Left colon (tissue), 2 donors: ENCODE data around the gene DENND2A. TPM values are rescaled to one million over a fixed set of nuclear protein-coding genes. Genes with fewer than 3 reads are reported as not detected.
A peak's percentile ranks its signal among the peaks of the same experiment; 100 is the strongest.
"Not testable (repeated sequence)": the region's sequence is repeated elsewhere in the genome, so short reads cannot be mapped to it uniquely, and the experiment has no call there.

ENCODE experiments used
- ATAC-seq: fragments of 200-7000 bp; cut with Tn5 transposase; one replicate; pipeline ENCODE4 v1.9.1; 2020; ENCODE audit warnings: mild to moderate bottlenecking, moderate library complexity
- DNase-seq, 2 donors: peaks; one replicate each; pipeline ENCODE4 v3.0.0-alpha.2; 2020
- intact Hi-C, 2 donors: fragments of 100-400 bp; cut with DNase I in 1 of 2; cut with micrococcal nuclease in 1 of 2; formaldehyde crosslinking; loops; one replicate each; pipeline versions ENCODE4 v1.11.2 to v1.14.0; 2022; cut with DNase I, micrococcal nuclease
- total RNA-seq, 2 donors: library from RNA; stranded (reverse); fragmentation: NEBNext Ultra II Directional; extraction: Animal tissue kit (Norgen Biotek cat#: 25700); gene quantifications; one replicate each; pipeline ENCODE4 v1.2.1, GENCODE V29; 2021
- donor health status: DM: no; HTN: no; CAD: no.
- donor health status: DM: yes; HTN: yes; CAD: no.

DENND2A gene
- total RNA-seq, 2 donors from 2014 or later: 6.8 to 8.2 TPM

DNA sequence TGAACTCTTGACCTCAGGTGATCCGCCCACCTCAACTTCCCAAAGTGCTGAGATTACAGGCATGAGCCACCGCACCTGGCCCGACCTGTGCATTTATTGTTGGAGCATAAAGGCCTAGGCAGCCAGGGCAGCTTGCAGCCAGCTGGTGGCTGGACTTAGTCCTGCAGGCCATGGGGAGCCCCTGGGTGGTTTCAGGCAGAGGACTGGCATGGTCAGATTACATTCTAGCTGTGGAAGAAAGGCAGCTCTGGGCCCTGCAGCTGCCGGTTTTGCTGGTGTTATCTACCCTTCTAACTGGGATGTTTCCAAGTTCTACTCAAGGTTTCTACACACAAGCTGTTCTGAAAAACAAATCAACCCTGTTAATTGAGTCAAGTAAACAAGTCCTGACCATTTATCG is 138.6 kb downstream of the DENND2A start:
- intact Hi-C loops: no loop called here
- DNase-seq (peak; percentile 64 to 71), ATAC-seq (peak; percentile 74)

DNA sequence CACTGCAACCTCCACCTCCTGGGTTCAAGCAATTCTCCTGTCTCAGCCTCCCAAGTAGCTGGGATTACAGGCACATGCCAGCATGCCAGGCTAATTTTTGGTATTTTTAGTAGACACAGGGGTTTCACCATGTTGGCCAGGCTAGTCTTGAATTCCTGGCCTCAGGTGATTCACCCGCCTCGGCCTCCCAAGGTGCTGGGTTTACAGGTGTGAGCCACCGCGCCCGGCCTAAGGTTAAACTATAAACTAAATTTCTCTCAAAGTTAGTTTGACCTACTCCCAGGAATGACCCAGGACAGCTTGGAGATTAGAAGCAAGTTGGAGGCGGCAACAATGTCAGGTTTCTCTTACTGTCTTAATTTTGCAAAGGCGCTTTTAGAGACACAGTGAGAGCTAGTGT is 142.8 kb downstream of the DENND2A start:
- peak; percentile 63 for ATAC-seq
- DNase-seq, intact Hi-C loops: not testable (repeated sequence)

DNA sequence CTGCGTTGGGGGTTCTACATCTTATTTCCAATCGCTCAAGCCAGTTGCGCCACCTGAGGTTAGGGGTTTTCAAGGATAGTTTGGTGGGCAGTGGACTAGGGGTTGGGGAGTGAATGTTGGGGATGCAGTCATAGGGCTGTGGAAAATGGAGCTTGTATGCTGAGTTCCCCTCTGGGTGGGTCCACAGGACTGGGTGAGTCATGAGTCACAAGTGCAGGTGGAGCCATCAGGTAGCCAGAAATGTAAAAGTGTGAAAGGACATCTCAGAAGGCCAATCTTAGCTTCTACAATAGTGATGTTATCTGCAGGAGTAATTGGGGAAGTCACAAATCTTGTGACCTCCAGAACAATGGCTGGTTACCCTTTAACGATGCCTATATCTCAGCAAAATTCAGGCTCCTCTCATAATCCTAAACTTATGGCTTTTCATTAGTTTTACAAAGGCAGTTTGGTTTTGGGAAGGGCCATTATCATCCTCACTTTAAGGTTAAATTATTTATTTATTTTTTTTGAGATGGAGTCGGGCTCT is 143.3 kb downstream of the DENND2A start:
- ATAC-seq: peak; percentile 67
- intact Hi-C loops: no loop called here
- no peak for DNase-seq

DNA sequence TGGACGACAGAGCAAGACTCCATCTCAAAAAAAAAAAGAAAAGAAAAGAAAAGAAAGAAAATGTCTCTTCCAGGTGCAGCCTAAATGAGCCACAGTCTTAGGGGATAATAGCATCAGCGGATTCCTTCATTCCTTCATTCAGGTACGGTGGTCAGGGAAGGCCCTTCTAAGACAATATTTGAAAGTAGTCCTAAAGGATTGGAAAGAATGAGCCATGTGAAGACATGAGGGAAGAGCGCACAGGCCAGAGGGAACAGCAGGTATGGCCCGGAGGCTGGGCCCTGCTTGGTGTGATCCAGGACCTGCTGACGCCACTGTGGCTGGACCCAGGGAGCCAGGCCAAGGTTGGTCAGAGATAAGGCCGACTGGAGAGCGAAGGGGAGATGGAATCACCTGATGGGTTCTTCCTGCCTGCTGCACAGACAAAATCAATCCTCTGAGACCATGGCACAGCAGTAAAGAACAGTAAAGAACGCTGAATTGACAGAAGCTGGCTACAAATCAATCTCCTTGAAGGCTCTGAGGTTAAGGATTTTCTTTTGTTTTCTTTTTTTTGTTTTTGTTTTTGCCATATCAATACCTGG is 145.0 kb downstream of the DENND2A start:
- ATAC-seq: no peak
- intact Hi-C loops: no loop called here
- no peak for DNase-seq

DNA sequence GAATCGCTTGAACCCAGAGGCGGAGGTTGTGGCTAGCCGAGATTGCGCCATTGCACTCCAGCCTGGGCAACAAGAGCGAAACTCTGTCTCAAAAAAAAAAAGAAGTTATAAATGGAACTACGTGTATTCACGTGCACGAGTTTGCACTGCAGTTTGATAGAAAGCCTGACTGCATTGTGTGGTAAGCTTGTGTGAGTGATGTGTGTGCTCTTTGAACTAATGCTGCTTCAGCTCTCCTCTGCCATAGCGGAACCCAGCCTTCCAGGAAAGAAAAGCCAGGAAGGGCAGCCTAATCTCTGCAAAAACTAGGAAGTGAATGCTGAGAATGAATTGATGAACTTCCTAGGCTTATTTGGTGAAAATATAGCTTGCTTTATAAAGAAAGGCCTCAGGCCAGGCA is 145.7 kb downstream of the DENND2A start:
- no peak for ATAC-seq
- intact Hi-C loops: no loop called here

DNA sequence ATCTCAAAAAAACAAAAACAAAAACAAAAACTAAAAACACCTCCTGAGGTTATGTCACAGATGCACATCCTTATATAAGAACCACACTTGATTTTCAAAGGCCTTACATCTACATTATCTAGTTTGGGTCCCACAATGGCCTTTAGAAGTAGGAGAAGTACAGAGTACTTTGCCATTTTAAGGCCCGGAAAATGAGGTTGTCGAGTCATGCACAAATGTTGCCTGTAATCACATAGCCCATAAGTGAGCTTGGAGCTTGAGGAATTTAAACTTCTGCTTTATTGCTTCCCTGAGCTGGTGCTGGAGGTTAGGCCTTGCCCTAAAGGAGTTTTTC is 151.6 kb downstream of the DENND2A start:
- ATAC-seq: peak; percentile 35

More for the DNA sequence above, 145.7 kb downstream of the DENND2A start:
- no peak for DNase-seq

DNA sequence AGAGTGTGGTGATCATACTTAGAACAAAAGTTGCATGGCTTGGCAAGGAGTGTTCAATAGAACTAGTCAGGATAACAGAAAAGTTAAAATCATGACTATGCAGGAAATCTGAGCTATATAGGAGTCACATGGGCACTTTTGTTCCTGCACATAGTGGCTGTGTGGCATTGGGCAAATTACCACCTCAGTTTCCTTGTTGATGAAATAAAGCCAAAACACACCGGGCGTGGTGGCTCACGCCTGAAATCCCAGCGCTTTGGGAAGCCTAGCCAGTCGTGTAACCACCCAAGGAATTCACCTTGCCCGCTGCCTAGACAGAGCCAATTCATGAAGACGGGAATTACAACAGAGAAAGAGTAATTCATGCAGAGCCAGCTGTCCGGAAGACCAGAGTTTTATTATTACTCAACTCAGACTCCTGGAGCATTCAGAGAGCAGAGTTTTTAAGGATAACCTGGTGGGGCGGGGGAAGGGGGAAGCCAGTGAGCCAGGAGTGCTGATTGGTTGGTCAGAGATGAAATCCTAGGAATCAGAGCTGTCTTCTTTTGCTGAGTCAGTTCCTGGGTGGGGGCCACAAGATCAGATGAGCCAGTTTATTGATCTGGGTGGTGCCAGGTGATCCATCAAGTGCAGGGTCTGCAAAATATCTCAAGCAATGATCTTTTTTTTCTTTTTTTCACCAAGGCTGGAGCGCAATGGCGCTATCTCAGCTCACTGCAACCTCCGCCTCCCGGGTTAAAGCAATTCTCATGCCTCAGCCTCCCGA is 154.9 kb downstream of the DENND2A start:
- intact Hi-C loops: no loop called here
- DNase-seq (peak; percentile 68 to 71), ATAC-seq (peak; percentile 87)

More for the DNA sequence above, 151.6 kb downstream of the DENND2A start:
- intact Hi-C loops: no loop called here
- DNase-seq: no peak

DNA sequence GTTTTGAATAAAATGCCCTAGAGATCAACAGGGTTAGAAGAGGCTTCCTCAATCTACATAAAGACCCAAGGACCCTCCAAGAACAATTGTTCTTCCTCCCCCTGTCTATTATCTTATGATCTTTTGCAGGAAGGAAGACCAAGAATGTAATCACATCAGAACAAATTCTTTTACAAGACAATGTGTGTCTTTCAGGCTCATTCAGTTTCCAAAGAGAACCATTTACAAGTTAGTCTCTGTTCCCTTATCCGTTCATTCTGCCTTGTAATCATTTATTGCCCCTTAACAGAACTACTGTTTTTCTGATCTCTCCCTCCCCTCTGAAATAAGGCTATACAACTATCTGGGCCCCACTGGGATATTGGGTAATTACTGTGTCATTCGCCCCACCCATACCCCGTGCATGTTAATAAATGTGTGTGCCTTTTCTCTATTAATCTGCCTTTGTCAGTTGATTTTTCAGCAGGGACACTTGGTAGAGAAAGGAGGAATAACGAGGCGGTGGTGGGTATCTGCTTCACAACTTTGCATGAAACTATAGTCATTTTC is 155.6 kb downstream of the DENND2A start:
- DNase-seq: no peak

DNA sequence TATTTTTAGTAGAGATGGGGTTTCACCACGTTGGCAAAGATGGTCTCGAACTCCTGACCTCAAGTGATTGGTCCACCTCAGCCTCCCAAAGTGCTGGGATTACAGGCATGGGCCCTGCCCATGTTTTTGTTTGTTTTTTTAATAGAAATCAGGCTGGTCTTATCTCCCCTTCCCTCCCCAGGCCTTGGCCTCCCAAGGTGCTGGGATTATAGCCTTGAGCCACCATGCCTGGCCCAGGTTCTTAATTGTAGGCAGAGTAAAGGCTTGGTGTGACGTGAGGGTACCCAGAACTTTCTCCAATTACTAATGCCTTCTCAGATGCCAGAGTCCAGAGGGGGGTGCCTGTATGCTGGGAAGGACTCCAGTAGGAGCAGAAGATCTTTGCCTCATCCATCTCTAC is 156.1 kb downstream of the DENND2A start:
- intact Hi-C loops: no loop called here
- ATAC-seq (no peak), DNase-seq (no peak)

More for the DNA sequence above, 155.6 kb downstream of the DENND2A start:
- intact Hi-C loops: no loop called here
- no peak for ATAC-seq

DNA sequence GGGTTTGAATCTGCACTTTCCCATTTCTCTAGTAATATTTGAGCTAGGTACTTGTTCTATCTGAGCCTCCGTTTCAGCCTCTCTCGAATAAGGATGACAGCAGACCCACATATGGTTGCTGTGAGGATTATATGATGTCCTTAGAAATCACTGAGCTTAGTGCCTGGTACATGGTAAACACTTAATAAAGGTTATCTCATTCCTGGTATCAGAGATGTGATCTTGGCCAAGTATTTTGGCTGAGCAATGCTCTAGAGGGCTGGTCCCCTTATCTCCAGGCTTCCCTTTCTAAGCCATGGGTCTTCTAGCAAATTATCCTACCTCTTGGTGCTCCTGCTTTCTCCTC is 160.9 kb downstream of the DENND2A start:
- no peak for ATAC-seq
- no peak for DNase-seq
- intact Hi-C loops: no loop called here

DNA sequence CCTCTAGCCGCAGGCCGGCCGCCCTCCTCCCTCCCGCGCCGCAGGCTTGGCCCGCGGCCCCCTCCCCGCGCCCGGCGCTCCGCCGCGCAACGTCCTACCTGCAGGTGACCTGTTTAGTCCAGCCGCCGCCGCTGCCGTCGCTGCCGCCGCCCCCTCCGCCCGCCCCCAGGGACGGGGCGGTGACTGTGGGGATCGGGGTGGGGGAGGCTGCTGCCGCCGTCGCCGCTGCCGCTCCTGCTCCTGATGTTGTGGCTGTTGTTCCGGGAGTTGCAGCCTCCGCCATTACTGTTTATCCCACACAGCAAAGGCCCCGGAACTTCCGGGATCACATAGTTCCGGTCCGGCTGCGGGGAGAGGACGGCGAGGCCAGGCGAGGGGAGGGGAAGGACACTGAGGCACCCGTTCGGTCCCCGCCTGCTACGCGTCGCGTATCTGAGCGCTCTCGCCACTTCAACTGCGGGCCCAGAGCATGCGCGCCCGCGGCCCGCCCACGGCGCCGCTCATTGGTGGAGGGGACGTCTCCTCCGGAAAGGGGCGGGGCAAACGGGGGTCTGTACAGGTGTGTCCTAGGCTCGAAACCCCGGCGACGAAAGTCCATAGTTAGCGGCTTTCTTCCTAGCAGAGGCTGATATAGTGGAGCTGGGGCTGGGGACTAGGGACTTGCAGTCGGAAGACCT is 161.4 kb downstream of the DENND2A start, which contains the start of gene MKRN1:
Gene MKRN1 (minus strand): TSS at position 444 of the 677 bp plus-strand sequence. CDS start 161 bp downstream, at position 283.
- peak; percentile 97 for DNase-seq
- peak; percentile 88 for ATAC-seq
- intact Hi-C loops: no loop called here

DNA sequence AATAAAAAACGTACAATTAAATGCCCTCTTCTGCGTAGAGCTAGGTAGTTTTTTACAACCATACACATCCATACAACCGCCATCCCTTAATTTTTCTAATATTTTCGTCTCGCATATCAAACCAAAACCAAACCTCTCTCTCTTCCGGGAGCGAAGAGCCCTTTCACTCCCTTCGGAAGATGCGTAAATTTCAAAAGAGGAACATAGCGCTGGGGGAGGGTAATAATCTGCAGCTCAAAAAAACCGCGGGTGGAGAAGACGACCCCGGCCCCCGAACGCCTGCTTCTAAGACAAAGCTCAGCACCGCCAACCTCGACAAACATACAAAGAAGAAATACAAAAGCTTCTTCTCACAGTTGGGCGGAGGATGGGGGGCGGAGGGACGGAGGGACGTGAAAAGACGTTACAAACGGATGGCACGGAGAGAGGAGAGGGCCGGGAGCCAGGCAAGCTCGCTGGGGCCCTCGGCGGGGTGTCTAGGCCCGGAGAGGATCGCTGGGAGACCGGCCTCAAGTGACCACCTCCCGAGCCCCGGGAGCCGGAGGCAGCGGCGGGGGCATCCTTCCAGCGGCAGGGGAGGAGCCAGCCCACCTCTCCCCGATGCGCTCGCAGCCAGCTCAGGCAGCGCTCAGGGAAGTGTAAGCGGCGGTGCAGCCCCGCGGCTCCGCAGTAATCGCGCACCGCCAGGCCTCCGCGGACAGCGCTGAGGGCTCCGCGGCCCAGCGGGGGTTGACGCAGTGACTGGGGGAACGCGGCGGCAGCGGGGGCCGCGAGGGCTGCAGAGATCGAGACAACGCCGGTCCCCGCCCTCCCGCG is 162.2 kb downstream of the DENND2A start:
- intact Hi-C loops: no loop called here
- ATAC-seq: peak; percentile 28
- DNase-seq: peak; percentile 35 to 62

DNA sequence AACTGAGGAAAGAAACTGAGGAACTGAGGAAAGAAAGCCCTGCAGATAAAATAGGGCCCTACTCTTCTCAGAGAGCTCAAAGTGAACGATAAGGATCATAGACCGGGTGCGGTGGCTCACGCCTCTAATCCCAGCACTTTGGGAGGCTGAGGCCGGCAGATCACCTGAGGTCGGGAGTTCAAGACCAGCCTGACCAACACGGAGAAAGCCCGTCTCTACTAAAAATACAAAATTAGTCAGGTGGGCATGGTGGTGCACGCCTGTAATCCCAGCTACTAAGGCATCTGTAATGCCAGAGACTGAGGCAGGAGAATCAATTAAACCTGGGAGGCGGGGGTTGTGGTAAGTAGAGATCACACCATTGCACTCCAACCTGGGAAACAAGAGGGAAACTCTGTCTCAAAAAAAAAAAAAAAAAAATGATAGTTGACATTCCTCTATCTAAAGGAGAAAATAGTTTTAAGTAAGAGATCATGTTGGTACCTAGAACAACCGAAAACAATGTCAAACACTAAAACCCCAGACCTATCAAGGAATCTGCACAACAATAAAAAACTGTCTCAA is 163.8 kb downstream of the DENND2A start:
- no peak for DNase-seq
- no peak for ATAC-seq
- intact Hi-C loops: no loop called here

DNA sequence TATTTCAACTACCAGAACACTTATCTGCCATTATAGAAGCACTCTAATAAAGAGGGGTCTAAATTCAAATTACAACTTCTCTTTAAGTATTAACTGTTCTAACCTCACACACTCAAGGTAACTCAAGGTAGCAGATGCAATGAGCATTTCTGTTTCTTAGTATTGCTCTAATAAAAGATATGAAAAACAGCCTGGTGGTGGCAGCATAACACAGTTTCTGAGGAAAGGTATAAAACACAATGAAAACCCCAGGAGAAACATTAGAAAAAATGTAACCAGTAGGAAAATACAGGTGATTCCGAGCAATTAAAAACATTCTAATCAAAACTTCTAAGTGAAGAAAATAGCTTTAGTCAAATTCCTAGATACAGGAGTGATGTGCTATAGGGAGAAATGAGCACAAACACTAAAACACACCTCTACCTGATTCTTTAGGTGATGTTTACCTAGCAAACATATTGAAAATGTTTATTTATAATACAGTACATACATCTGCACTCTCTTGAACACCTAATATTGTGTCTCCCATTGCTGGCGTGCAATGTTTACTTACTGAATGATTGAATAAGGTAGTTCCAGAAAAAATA is 164.8 kb downstream of the DENND2A start:
- no peak for ATAC-seq
- intact Hi-C loops: no loop called here
- DNase-seq: peak in 1 of 2 donors; percentile 66
